ENCODE results near the gene ZFAND3.
A peak's percentile ranks its signal among the peaks of the same experiment; 100 is the strongest.
"Not testable (repeated sequence)": the region's sequence is repeated elsewhere in the genome, so short reads cannot be mapped to it uniquely, and the experiment has no call there.

Gene ZFAND3

GRCh38 chr6:38049861-38050397 is 230.4 kb downstream of the ZFAND3 start:
- DNase-seq (ENCODE audit: low read depth in 2 of 2), result not testable (repeated sequence)

- no peak for DNase-seq (ENCODE audit: low read depth in 2 of 2)
These were observed 232.4 kb downstream of the ZFAND3 start for GRCh38 chr6:38051819-38052434.

- DNase-seq (ENCODE audit: low read depth in 2 of 2), result no peak
These were observed 235.1 kb downstream of the ZFAND3 start for GRCh38 chr6:38054527-38055202.

- DNase-seq (ENCODE audit: low read depth in 2 of 2), result no peak
These were observed 235.7 kb downstream of the ZFAND3 start for GRCh38 chr6:38055203-38055589.

- no peak for DNase-seq (ENCODE audit: low read depth in 2 of 2)
These were observed 236.8 kb downstream of the ZFAND3 start for GRCh38 chr6:38056361-38056760.

- peak; percentile 41 to 44 for DNase-seq (ENCODE audit: low read depth in 2 of 2)
These were observed 238.5 kb downstream of the ZFAND3 start for GRCh38 chr6:38057994-38058393.

- DNase-seq (ENCODE audit: low read depth in 2 of 2), result no peak
These were observed 242.5 kb downstream of the ZFAND3 start for GRCh38 chr6:38062066-38062465.

GRCh38 chr6:38063973-38064372 is 244.4 kb downstream of the ZFAND3 start:
- DNase-seq (ENCODE audit: low read depth in 2 of 2), result no peak

- no peak for DNase-seq (ENCODE audit: low read depth in 2 of 2)
These were observed 244.9 kb downstream of the ZFAND3 start for GRCh38 chr6:38064431-38064830.

GRCh38 chr6:38065734-38066305 is 246.3 kb downstream of the ZFAND3 start:
- no peak for DNase-seq (ENCODE audit: low read depth in 2 of 2)

GRCh38 chr6:38067263-38067980 is 247.9 kb downstream of the ZFAND3 start:
- no peak for DNase-seq (ENCODE audit: low read depth in 2 of 2)

GRCh38 chr6:38068854-38069590 is 249.5 kb downstream of the ZFAND3 start:
- no peak for DNase-seq (ENCODE audit: low read depth in 2 of 2)

GRCh38 chr6:38077488-38078030 is 258.0 kb downstream of the ZFAND3 start:
- no peak for DNase-seq (ENCODE audit: low read depth in 2 of 2)

- no peak for DNase-seq (ENCODE audit: low read depth in 2 of 2)
These were observed 259.1 kb downstream of the ZFAND3 start for GRCh38 chr6:38078671-38079070.

- DNase-seq (ENCODE audit: low read depth in 2 of 2), result no peak
These were observed 259.6 kb downstream of the ZFAND3 start for GRCh38 chr6:38079107-38079506.

- no peak for DNase-seq (ENCODE audit: low read depth in 2 of 2)
These were observed 260.0 kb downstream of the ZFAND3 start for GRCh38 chr6:38079537-38079936.

- DNase-seq (ENCODE audit: low read depth in 2 of 2), result no peak
These were observed 260.8 kb downstream of the ZFAND3 start for GRCh38 chr6:38080360-38080759.

GRCh38 chr6:38080889-38081288 is 261.4 kb downstream of the ZFAND3 start:
- DNase-seq (ENCODE audit: low read depth in 2 of 2), result no peak

GRCh38 chr6:38085031-38085430 is 265.5 kb downstream of the ZFAND3 start:
- no peak for DNase-seq (ENCODE audit: low read depth in 2 of 2)

- no peak for DNase-seq (ENCODE audit: low read depth in 2 of 2)
These were observed 266.8 kb downstream of the ZFAND3 start for GRCh38 chr6:38086346-38086745.

GRCh38 chr6:38088010-38088409 is 268.5 kb downstream of the ZFAND3 start:
- DNase-seq (ENCODE audit: low read depth in 2 of 2), result no peak
